ENCODE data around the gene MIEF2.
A peak's percentile ranks its signal among the peaks of the same experiment; 100 is the strongest.
"Not testable (repeated sequence)": the region's sequence is repeated elsewhere in the genome, so short reads cannot be mapped to it uniquely, and the experiment has no call there.

Gene MIEF2, protein sequence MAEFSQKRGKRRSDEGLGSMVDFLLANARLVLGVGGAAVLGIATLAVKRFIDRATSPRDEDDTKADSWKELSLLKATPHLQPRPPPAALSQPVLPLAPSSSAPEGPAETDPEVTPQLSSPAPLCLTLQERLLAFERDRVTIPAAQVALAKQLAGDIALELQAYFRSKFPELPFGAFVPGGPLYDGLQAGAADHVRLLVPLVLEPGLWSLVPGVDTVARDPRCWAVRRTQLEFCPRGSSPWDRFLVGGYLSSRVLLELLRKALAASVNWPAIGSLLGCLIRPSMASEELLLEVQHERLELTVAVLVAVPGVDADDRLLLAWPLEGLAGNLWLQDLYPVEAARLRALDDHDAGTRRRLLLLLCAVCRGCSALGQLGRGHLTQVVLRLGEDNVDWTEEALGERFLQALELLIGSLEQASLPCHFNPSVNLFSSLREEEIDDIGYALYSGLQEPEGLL

DNA sequence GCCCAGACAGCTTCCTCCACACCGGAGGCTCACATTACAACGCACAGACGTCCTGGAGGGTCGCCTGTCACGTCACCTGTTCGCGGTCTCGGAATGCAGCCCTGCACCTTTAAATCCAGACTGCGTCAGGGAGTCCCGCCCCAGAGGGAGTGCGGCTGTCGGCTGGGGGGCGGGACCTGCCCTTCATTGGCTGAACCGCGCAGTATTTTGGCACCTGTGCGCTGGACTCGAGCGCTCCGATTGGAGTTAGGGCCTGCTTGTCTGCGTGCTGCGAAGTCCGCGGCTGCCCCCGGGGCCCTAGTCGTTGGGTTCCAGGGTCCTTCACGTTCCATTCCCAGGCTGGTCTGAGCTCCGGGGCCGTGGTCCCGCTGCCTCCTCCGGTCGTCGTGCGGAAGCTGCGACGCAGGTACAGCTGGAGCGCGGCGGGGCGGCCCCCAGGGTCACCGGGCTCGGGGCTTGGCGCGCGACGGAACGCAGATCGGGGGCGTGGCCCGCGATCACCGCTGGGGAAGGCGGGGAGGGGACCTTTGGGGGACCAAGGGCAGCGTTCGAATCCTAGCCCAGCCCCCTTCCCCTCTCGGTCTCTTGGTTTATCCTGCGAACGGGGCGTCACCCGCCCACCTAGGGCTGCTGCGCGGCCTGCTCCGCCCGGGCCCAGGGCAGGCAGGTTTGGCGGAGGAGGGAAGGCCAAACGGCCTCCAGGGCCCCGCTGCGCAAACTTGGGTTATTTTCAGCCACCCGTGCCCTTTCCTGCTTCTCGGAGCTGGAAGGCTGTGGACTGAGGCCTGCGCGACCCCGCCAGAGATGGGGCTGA, at the start of gene MIEF2:
Gene MIEF2 (plus strand): TSS at position 331 of the 814 bp plus-strand sequence. CDS start 2,059 bp downstream, outside the sequence.
- peak; percentile 94 for DNase-seq

DNA sequence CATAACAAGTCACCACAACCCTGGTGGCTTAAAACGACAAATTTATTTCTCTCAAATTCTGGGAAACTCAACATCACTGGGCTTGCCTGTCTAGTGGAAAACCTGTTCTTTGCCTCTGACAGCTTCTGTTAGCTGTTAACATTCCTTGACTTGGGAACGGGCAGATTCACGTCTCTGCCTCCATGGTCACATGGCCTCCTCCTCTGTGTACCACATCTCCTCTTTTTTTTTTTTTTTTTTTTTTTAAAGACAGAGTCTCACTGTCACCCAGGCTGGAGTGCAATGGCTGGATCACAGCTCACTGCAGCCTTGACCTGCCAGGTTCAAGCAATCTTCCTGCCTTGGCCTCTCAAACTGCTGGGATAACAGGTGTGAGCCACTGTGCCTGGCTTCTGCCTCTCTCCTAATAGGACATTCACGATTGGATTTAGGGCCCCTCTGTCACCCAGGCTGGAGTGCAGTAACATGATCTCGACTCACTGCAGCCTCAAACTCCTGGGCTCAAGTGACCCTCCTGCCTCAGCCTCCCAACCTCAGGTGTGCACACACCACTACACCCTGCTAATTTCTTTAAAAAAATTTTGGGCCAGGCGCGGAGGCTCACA, 46.7 kb upstream of the MIEF2 start:
- DNase-seq: no peak

DNA sequence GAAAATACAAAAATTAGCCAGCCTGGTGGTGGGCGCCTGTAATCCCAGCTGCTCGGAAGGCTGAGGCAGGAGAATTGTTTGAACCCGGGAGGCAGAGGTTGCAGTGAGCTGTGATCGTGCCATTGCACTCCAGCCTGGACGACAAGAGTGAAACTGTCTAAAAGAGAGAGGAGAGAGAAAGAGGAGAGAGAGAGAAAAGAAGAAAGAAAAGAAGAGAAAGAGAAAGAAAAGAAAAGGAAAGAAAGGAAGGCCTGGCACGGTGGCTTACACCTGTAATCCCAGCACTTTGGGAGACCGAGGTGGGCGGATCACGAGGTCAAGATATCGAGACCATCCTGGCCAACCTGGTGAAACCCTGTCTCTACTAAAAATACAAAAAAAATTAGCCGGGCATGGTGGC, 43.6 kb upstream of the MIEF2 start:
- not testable (repeated sequence) for DNase-seq

DNA sequence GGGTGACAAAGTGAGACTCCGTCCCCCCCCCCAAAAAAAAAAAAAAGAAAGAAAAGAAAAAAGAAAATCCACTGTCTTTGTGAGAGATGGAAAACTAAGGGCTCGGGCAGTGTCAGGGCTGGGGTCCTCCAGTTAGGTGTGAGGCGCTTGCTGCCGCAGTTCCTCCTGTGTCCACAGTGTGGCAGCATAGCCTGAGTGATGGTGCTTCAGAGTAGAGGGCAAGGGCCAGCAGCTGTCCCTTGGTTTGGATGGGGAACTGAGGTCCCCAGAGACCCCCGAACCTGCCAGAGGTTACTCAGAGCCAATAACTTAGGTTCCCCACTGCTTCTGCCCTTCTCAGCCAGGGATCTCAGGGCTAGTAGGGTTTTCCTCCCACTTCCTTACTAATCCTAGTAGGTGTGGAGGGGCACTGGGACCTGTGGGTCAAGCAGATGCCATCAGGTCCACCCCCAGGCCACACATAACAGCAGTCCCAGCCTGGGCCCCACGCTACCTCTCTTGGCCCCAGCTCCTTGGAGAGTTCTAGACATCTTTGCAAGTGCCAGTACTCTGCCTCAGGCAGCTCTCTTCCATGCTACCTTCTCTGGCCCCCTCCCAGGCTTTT, 42.9 kb upstream of the MIEF2 start:
- peak; percentile 78 for DNase-seq

DNA sequence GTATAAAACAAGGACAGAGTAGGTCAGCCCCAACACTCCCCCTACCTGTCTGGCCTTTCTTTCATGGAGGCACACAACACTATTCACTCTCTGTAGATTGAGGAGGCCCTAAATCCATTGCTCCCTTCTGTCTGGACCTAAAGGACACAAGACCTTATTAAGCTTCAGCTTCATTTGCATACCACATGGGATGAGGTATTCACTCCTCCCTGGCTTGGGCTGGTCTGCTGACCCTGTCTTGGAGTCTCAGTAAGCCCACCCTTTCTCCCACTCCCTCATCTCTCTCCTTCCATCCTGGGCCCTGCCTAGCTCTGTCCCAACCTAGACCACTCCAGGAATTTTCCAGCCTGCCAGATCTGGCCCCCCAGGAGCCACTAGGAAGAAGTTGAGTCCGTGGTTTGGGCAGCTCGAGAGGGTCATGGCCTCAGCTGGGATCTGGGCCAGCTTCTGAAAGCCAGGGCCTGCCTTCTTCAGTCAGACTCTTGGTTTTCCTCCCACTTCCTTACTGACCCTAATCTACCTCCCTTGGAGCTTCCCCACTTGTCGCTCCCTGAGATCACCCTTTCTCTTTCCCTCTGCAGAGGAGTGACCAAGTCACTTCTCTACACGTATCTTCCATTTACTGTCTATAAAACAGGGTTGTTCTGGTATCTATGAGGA, 41.6 kb upstream of the MIEF2 start:
- no peak for DNase-seq

DNA sequence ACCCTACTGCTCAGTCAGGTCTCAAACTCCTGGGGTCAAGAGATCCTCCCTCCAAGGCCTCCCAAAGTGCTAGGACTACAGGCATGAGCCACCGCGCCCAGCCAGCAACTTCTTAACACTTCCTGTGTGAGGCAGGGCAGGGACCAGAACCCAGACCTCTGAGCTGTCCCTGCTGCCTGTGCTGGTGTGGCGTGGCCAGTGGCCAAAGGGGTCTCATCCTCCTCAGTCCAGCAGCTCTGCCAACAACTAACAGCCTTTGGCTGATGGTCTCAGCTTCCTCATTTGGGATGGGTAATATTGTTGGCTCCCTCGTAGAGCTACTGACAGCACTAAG, 36.4 kb upstream of the MIEF2 start:
- DNase-seq: no peak

DNA sequence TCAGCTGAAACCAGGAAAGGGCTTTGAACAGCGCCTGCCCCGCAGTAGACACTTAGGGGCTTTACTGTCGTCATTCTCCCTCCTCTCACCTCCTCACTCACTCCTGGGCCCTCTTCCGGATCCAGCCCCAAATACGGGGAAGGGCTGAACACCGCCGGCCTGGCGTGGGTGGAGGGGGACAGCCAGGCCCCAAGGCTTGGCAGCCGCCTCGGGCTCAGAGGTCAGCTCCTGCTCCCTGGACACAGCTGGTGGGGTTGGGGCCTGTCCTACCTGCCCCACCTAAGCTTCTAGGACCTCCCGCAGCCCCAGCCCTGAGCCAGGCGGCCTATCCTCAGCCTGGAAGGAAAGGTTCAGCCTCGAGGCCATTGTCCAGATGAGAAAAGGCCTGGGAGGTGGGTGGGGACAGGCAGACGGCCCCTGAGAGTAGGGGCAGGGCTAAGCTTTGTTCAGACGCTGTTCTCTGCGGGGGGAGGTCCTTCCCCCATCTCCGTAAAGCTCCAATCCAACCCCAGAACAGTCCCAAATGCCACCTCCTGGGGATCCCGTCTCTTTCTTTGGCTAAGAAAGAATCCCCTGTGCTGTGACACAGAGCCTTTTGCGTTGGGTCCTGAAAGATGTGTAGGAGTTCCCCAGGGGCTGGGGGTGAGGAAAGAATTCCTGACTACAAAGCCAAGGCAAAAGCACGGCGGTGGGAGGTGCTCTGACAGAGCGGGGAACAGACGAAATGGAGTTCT, 35.9 kb upstream of the MIEF2 start:
- no peak for DNase-seq

DNA sequence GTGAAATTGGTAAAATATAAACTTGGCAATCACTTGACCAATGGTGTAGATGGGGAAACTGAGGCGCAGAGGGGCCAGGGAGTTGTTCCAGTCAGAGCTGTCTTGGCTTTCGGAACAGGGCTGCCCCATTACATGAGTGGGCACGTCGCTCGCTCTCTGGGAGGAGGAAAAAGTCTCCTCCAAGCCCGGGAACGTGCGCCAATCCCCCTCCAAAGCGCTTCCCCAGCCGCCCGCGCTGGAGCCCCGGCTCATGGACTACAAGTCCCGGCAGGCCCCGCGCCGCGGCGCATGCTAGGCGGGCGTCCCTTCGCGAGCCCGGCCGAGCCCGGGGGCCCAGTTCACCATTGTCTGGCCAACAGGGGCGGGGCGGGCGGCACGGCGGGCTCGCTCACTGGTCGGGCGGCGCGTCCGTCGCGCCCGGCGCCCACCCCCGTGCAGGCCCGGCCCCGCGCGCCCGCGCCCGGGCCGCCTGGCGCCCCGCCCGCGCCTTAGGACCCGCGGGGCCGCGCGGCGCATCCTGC, 35.3 kb upstream of the MIEF2 start, which contains the start of gene LLGL1:
Gene LLGL1 (plus strand): TSS at position 515 of the 521 bp plus-strand sequence. CDS start 48 bp downstream, outside the sequence.
- DNase-seq: peak; percentile 98

DNA sequence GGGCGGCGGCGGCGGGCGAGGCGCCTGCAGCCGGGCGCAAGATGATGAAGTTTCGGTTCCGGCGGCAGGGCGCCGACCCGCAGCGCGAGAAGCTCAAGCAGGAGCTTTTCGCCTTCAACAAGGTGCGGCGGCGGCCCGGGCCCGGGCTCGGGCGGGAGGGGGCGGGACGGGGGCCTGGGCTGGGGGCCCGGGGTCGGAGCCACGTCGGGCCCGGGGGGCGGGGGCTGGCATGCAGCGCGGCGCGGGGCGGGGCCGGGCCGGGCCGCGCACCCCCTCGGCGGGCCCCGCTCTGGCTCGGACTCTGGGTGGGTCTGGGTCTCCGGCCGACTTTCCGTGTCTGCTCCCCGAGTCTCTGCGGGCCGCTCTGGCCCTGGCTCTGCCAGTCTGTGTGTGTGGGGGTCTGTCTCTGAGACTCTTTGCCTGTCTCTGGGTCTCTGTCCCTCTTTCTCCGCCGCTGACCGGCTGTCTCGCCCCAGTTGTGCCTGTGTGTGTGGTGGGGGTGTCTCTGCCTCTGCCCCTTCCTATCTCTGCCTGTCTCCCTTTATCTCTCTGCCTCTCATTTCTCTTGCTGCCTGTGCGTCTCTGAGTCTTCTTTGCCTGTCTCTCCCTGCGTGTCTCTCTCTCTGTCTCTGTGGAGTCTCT, 34.7 kb upstream of the MIEF2 start:
- no peak for DNase-seq

DNA sequence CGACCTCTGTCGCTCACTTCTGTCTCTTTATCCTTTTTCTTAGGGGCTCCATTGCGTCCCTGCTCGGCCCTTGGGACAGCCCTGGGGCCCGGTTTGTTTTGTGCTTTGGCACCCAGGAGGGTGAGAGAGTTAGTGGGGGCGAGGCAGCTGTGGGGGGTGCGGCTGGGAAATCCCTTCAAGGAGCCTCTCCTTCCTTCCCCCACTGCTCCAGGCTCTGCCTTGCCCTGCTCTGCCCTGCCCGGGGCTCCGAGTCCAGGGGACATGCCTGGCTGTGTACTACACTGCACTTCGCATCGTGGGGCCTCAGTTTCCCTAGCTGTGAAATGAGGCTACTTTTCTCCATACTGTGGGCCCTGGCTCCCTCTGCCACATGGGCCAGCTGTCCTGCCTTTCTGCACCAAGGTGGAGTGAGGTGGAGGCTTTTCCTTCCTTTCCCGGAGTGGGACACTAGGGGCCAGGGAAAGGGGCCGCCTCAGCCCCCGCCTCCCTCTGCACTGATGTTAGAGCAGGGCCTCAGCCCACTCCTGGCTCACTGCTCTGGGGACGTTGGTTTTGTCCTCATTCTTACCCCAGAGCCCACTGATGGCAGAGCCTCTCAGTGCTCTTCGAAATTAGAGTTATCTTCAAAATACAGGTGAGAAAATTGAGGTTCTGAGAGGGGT, 34.0 kb upstream of the MIEF2 start:
- DNase-seq: no peak

DNA sequence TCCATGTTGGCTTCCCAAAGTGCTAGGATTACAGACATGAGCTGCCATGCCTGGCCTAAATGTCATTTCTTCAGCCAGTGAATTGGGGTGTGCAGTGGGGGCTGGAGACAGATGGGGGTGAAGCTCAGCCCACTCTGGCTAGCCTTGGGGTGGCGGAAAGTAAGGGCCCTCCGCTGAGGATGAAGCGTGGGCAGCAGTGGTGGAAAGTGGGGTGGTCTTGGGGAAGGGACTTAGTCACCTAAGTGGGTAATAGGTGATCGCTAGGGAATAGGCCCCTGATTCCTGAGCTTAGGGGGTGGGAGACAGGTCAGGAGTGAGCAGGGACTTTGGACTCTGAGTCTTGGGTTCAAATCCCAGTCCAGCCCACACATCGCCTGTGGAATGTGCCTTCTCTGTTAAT, 32.8 kb upstream of the MIEF2 start:
- no peak for DNase-seq

DNA sequence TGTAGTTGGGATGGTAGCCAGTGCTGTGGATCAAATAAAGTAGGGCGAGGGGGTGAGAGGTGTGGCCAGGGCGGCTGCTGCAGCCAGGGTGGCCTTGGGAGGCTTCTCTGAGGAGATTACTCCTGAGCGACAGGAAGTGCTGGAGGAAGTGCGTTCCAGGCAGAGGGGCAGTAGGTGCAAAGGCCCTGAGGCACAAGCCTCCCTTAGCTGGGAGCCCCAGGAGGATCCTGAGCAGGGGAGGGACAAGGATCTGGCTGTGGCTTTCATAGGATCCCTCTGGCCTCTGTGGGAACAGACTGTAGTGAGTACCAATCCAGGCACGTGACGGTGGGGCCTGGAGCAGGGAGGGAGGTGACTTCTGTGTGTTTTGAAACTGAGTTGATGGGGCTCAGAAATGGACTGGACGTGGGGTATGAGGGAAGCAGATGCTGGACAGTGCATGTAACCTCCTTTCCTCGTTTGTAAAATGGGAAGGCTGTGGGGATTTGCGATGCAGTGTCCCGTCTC, 32.2 kb upstream of the MIEF2 start:
- no peak for DNase-seq

DNA sequence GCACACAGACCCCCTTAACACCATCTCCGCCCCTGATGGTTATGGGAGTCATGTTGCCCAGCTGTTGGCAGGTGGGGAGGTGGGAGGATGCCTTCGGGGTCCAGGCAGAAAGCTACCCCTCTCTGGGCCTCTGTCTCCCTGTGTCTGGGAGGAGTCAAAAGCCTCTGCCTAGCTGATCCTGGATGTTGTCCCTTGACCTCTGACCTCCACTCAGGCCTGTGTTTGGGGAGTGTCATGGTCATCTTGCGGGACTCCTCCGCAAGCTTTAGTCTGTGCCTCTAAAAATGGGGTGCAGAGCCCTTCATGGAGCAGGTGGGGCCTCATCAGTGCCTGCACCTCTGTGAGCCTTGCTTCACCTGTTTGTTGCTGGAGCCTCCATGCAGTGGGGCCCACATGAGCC, 31.2 kb upstream of the MIEF2 start:
- DNase-seq: no peak

DNA sequence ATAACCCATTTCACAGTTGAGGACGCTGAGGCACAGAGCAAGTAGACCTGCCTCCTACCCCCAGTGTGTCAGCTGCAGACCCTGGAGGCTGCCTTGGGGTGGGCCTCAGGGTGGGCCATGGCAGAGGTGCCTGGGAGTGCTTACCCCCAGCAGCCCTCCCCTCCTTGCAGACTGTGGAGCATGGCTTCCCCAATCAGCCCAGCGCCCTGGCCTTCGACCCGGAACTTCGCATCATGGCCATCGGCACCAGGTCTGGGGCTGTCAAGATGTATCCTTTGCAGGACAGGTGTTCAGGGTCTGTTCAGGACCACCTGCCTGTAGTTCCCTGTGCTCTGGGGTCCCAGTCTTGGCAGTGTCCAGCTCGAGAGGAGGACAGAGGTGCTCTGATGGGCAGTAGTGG, 30.7 kb upstream of the MIEF2 start:
- DNase-seq: no peak

DNA sequence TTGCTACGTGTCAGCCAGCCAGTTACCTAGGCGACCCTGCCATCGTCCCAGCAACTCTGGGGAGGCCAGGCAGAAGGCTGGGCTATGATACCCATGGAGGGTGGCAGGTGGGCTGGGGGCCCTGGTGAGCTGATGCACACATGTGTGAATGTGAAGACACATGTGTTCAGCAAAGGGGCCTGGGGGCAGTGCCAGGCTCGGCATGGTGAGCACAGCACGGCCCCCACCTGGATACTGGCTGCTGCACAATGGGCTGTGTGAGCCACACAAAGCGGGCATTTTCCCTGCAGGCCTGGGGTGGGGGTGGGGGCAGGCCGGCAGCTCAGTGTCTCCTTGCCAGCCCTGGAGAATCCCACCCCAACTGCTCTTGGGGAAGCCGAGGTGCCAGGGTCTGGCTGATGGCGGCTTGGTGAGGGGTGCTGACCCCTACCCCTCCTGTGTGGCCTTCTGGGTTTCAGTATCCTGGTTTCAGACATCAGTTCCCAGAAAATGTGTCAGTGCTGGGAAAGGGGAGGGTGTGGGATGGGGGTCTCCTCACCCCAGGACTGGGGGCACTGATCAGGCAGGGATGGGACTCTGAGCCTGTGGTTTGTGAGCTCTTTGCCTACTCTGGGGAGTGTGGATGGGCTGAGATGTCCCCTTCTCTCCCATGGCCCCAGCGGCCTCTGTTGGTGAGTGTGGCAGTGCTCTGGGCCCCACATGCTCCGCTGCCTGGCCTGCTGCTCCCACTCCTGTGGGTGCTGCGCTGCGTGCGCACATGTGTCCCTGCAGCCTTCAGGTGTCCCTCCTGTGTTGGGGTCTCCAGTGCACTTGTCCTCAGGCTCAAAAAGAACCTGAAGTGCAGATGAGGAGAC, 29.9 kb upstream of the MIEF2 start:
- DNase-seq: no peak

DNA sequence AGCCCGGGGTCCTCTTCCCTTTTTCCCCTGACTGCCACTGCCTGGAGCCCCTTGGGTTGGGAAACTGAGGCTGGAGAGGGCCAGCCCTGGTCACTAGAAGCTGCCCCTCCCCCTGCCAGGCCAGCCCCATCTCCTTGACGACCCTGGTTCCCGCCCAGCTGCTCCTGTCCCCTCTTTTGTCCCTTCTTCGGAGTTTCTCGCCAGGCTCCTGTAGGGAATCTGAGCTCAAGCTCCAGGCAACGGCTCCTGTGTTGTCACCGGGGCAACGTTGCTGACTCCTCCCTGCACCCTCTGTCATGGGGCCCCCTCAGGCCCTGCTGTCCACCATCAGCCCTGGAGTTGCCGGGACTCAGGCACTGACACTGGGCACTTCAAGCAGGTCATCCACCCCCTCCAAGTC, 29.3 kb upstream of the MIEF2 start:
- no peak for DNase-seq

DNA sequence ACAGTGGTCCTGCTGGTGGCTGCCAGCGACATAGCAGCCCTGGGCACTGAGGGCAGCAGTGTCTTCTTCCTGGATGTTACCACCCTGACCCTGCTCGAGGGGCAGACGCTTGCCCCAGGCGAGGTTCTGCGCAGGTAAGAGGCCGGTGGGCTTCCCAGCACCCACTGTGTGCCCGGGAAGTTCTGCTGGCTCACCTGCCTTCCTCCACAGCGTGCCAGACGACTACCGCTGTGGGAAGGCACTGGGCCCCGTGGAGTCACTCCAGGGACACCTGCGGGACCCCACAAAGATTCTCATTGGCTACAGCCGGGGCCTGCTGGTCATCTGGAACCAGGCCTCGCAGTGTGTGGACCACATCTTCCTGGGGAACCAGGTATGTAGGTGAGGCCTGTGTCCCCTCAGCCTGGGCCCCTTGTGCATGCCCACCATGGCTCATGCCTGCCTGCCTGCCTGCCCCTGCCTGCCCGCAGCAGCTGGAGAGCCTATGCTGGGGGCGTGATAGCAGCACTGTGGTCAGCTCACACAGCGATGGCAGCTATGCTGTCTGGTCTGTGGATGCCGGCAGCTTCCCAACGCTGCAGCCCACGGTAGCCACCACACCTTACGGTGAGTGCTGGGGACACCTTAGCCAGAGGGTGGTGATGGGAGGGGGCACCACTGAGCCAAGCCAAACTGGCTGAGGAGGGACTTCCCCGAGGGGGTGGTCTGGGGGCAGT, 26.5 kb upstream of the MIEF2 start:
- DNase-seq: no peak

DNA sequence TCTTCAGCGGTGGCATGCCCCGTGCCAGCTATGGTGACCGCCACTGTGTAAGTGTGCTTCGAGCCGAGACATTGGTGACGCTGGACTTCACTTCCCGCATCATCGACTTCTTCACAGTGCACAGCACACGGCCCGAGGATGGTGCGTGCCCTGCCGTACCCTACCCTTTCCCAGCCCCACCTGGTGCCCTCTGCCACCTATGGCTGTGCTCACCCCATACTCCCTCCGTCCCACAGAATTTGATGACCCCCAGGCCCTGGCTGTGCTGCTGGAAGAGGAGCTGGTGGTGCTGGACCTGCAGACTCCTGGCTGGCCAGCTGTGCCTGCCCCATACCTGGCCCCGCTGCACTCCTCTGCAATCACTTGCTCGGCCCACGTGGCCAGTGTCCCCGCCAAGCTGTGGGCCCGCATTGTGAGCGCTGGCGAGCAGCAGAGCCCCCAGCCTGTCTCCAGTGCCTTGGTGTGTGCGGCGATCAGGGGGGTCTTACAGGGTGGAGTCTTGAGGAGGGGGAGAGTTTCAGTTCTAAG, 25.5 kb upstream of the MIEF2 start:
- no peak for DNase-seq
